Astrocyte (in vitro differentiated cells and primary cell): ENCODE results near the gene PHETA2.

ENCODE experiments used
- EZH2 ChIP-seq: IDR thresholded peaks from 2 replicates; pipeline ENCODE4 v1.6.1; 2012; ENCODE audit warnings: mild to moderate bottlenecking, low read length, inconsistent platforms; ENCODE audit not compliant: insufficient read depth
- TF ChIP-seq, protein P1 (sequence below): IDR thresholded peaks from 2 replicates; pipeline ENCODE4 v1.5.1; 2011; ENCODE audit warnings: low read depth, mild to moderate bottlenecking, inconsistent platforms, low read length, moderate library complexity; ENCODE audit not compliant: insufficient read depth

DNA sequence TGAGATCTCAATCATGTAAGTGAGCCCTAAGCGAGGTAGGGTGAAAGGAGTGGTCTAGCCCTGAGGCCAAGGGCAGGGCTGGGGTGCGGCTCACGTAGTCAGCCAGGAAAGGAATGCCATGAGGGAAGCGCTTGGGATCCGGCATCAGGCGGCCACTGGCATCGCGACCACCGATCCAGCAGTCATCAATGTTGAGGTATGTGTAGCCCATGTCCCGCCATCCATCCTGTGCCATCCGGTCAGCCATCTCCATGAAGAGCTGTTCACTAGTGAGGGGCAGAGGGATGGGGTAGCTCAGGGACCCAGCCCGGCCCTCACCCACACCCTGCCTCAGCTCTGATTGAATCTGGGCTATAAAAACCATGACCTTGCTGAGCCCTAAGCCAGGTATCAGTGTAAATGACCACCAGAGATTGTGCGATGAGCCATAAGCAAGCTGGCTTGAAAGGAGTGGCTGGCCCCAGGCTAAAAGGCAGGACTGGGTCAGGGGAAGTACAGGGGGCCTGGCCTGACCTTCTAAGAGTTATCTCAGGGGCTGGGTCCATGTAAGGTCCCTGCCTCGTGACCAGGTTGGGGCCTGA is 6.3 kb upstream of the PHETA2 start:
- TF ChIP-seq, protein P1, sequence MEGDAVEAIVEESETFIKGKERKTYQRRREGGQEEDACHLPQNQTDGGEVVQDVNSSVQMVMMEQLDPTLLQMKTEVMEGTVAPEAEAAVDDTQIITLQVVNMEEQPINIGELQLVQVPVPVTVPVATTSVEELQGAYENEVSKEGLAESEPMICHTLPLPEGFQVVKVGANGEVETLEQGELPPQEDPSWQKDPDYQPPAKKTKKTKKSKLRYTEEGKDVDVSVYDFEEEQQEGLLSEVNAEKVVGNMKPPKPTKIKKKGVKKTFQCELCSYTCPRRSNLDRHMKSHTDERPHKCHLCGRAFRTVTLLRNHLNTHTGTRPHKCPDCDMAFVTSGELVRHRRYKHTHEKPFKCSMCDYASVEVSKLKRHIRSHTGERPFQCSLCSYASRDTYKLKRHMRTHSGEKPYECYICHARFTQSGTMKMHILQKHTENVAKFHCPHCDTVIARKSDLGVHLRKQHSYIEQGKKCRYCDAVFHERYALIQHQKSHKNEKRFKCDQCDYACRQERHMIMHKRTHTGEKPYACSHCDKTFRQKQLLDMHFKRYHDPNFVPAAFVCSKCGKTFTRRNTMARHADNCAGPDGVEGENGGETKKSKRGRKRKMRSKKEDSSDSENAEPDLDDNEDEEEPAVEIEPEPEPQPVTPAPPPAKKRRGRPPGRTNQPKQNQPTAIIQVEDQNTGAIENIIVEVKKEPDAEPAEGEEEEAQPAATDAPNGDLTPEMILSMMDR, result no peak
- TF ChIP-seq EZH2, result no peak
